ENCODE data around the gene PARK7. TPM values are rescaled to one million over a fixed set of nuclear protein-coding genes. Genes with fewer than 3 reads are reported as not detected.

The PARK7 gene
- total and polyA plus RNA-seq, 3 experiments from 2014 or later = 396 to 628 (median 583) TPM

DNA sequence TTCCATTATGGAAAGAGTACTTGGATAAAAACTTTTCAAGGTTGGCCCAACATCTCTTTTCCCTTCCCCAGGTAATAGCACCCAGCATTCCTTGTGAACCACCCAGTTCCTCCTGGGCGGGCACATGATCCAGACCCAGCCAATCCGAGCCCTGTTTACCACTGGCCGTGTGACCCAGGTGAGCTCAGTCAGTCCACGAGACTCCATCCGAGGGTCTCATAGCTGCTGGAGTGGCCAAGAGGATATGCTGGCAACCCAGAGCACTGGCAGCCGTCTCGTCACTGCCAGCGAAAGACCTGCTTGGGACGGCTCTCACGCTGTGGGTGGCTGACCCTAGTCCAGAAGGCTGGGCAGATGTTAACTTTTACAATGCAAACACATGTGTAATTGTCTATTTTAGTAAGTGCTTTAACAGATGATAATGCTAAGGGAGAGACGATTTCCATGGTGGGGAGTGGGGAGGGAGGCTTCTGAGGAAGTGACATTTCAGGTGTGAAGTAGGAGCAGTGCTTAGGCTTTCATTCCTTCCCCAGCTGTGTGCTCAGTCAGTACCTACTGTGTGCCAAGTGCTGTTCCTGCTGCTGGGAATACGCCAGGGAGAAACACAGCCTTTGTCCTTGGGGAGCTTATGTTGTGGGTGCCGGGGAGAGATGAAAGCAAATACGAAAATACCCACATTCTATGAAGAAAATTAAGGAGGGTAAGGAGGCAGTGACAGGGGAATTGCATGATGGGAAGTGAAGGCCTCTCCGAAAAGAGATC is 24.5 kb downstream of the PARK7 start:
- H3K27me3 Mint-ChIP-seq = peaks cover 0 to 2% of the 10 kb centered on the region in 2 donors
- no peak for DNase-seq
- CTCF ChIA-PET = no interaction called here
- H3K4me1 Mint-ChIP-seq = peaks cover 7 to 19% (median 11%) of the 10 kb centered on the region in 3 donors
- H3K4me3 Mint-ChIP-seq = no peak overlapping the region
- H3K9me3 Mint-ChIP-seq = peaks cover 0 to 2% (median 0%) of the 10 kb centered on the region in 5 donors
- Histone ChIP-seq H3K27ac (ENCODE audit: low read depth, low read length) (no peak overlapping the region), H3K4me3 (ENCODE audit: low read length) (no peak overlapping the region), H3K4me1 (ENCODE audit: insufficient read depth, low read length) (peaks cover 7% of the 10 kb centered on the region), H3K9me3 (ENCODE audit: low read length) (no peaks in the 10 kb centered on the region), H3K27me3 (ENCODE audit: insufficient read depth, low read length, poor library complexity, severe bottlenecking) (no peaks in the 10 kb centered on the region), H3K36me3 (ENCODE audit: insufficient read depth, low read length) (peaks cover 37% of the 10 kb centered on the region)
- POLR2A ChIA-PET = no interaction called here
- peaks cover 13 to 69% (median 16%) of the 10 kb centered on the region in 3 donors for H3K36me3 Mint-ChIP-seq
- H3K27ac Mint-ChIP-seq = peak overlapping the region in 2 of 8 donors; percentile 39 to 52

DNA sequence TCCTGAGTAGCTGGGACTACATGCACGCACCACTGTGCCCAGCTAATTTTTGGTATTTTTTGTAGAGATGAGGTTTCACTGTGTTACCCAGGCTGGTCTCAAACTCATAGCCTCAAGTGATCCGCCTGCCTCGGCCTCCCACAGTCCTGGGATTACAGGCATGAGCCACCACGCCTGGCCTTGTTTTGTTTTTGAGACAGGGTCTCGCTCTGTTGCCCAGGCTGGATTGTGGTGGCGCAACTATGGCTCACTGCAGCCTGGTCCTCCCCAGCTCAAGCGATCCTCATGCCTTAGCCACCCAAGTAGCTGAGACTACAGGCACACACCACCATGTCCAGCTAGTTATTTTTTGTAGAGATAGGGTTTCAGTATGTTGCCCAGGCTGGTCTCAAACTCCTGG is 26.0 kb downstream of the PARK7 start:
- peaks cover 37% of the 10 kb centered on the region for H3K36me3 ChIP-seq (ENCODE audit: insufficient read depth, low read length)
- no peak overlapping the region for H3K4me3 ChIP-seq (ENCODE audit: low read length)
- peaks cover 2% of the 10 kb centered on the region for H3K4me1 ChIP-seq (ENCODE audit: insufficient read depth, low read length)
- Mint-ChIP-seq H3K27me3 (peaks cover 0 to 2% of the 10 kb centered on the region in 2 donors), H3K9me3 (peaks cover 0 to 2% (median 0%) of the 10 kb centered on the region in 5 donors), H3K27ac (peak overlapping the region in 1 of 8 donors; percentile 36), H3K36me3 (peaks cover 12 to 64% (median 13%) of the 10 kb centered on the region in 3 donors), H3K4me3 (no peak overlapping the region), H3K4me1 (peaks cover 3 to 14% (median 6%) of the 10 kb centered on the region in 3 donors)
- POLR2A ChIA-PET = no interaction called here
- DNase-seq = no peak
- no peak overlapping the region for H3K27ac ChIP-seq (ENCODE audit: low read depth, low read length)
- no peaks in the 10 kb centered on the region for H3K9me3 ChIP-seq (ENCODE audit: low read length)
- CTCF ChIA-PET = no interaction called here
- H3K27me3 ChIP-seq (ENCODE audit: insufficient read depth, low read length, poor library complexity, severe bottlenecking) = no peaks in the 10 kb centered on the region

DNA sequence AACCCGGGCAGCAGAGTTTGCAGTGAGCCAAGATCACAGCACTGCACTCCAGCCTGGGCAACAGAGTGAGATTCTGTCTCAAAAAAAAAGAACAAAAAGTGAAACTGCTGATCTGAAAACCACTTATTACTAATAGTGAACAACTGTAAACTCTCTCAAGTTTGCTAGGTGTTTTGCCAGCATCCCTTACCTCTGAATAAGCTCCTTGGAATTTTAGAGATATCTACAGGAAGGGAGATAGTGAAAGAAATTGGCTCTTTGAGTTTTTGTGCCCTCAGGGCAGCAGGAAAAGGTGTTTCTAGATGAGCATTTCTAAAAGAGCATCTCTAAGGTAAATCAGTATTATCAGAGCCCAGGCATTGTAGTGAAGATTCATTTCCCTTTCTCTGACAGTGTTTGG is 27.1 kb downstream of the PARK7 start:
- Histone ChIP-seq H3K27me3 (ENCODE audit: insufficient read depth, low read length, poor library complexity, severe bottlenecking) (no peaks in the 10 kb centered on the region), H3K27ac (ENCODE audit: low read depth, low read length) (no peak overlapping the region), H3K36me3 (ENCODE audit: insufficient read depth, low read length) (peaks cover 30% of the 10 kb centered on the region), H3K4me1 (ENCODE audit: insufficient read depth, low read length) (no peaks in the 10 kb centered on the region), H3K4me3 (ENCODE audit: low read length) (no peak overlapping the region), H3K9me3 (ENCODE audit: low read length) (no peaks in the 10 kb centered on the region)
- H3K36me3 Mint-ChIP-seq = peaks cover 12 to 59% (median 13%) of the 10 kb centered on the region in 3 donors
- POLR2A ChIA-PET = no interaction called here
- CTCF ChIA-PET = no interaction called here
- H3K9me3 Mint-ChIP-seq = peaks cover 0 to 2% (median 0%) of the 10 kb centered on the region in 5 donors
- peaks cover 0 to 9% (median 0%) of the 10 kb centered on the region in 3 donors for H3K4me1 Mint-ChIP-seq
- no peak for DNase-seq
- H3K27me3 Mint-ChIP-seq = peaks cover 0 to 2% of the 10 kb centered on the region in 2 donors
- peak overlapping the region in 2 of 8 donors; percentile 72 for H3K27ac Mint-ChIP-seq
- no peak overlapping the region for H3K4me3 Mint-ChIP-seq

DNA sequence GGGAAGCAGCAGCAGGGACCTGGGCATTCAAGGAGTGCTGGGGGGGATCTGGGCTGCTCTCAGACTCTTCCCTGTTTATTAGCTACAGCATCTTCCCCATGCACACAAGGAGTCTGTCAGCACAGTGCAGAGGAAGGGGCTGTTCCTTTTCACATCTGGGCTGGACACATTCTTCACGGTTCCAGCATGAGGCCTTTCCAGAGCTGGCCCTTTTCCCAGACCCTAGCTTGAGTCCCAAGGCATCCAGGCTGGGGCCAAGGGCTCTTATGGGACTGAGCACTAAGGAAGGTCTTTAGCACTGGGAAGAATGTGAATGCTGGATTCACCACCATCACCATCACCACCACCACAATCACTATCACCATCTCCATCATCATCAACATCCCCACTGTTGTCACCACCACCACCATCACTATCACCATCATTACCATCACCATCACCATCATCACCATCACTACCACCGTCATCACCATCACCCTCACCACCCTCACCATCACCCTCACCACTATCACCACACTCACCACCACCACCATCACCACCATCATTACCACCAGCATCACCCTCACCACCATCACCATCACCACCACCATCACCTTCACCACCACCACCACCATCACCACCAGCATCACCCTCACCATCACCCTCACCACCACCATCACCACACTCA is 28.4 kb downstream of the PARK7 start:
- POLR2A ChIA-PET = no interaction called here
- peaks cover 17% of the 10 kb centered on the region for H3K36me3 ChIP-seq (ENCODE audit: insufficient read depth, low read length)
- H3K9me3 ChIP-seq (ENCODE audit: low read length) = no peaks in the 10 kb centered on the region
- peaks cover 0 to 9% (median 2%) of the 10 kb centered on the region in 3 donors for H3K4me1 Mint-ChIP-seq
- no peak overlapping the region for H3K27ac ChIP-seq (ENCODE audit: low read depth, low read length)
- H3K4me3 Mint-ChIP-seq = no peak overlapping the region
- peak overlapping the region in 6 of 8 donors; percentile 4 to 98 (median 82) for H3K27ac Mint-ChIP-seq
- no peak overlapping the region for H3K4me3 ChIP-seq (ENCODE audit: low read length)
- DNase-seq = no peak
- peaks cover 0 to 2% (median 0%) of the 10 kb centered on the region in 5 donors for H3K9me3 Mint-ChIP-seq
- H3K4me1 ChIP-seq (ENCODE audit: insufficient read depth, low read length) = no peaks in the 10 kb centered on the region
- CTCF ChIA-PET = no interaction called here
- H3K36me3 Mint-ChIP-seq = peaks cover 12 to 48% (median 13%) of the 10 kb centered on the region in 3 donors
- H3K27me3 Mint-ChIP-seq = no peaks in the 10 kb centered on the region
- H3K27me3 ChIP-seq (ENCODE audit: insufficient read depth, low read length, poor library complexity, severe bottlenecking) = no peaks in the 10 kb centered on the region

DNA sequence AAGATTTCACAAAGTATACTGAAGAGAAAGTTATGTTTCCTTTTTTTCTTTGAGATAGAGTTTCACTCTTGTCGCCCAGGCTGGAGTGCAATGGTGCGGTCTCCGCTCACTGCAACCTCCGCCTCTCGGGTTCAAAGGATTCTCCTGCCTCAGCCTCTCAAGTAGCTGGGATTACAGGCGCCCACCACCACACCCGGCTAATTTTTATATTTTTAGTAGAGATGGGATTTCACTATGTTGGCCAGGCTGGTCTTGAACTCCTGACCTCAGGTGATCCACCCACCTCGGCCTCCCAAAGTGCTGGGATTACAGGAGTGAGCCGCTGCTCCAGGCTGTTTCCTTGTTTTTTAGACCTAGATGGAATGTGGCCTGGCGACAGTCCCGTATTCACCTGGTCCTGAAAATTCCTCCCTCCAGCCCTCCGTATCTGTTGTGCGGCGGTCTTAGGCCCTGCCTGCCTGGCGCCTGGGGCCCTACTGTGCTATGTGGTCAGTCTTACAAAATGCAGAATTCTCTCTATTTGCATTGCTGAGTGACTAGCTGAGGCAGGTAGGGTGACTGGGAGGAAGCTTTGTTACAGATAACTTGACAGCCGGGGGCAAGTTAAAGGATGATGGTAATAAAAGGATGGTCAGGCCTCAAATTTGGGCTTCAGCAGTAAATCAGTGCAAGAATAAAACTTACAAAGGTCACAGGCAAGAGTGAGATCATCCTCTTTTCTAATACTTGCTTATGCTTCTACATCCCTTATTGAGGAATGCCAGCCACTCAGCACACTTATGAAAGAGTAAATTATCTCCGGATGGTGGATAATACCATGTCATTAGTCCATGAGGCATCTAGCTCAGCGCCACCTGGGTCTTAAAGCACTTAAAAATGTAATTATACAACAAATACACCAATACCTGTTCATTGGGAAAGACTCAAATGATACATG is 30.3 kb downstream of the PARK7 start:
- Mint-ChIP-seq H3K9me3 (peaks cover 0 to 2% (median 0%) of the 10 kb centered on the region in 5 donors), H3K36me3 (peaks cover 8 to 32% (median 8%) of the 10 kb centered on the region in 3 donors), H3K27ac (peak overlapping the region in 1 of 8 donors; percentile 64), H3K27me3 (no peaks in the 10 kb centered on the region), H3K4me3 (no peak overlapping the region), H3K4me1 (peaks cover 0 to 9% (median 2%) of the 10 kb centered on the region in 3 donors)
- no peaks in the 10 kb centered on the region for H3K4me1 ChIP-seq (ENCODE audit: insufficient read depth, low read length)
- H3K4me3 ChIP-seq (ENCODE audit: low read length) = no peak overlapping the region
- no peak overlapping the region for H3K27ac ChIP-seq (ENCODE audit: low read depth, low read length)
- no peaks in the 10 kb centered on the region for H3K27me3 ChIP-seq (ENCODE audit: insufficient read depth, low read length, poor library complexity, severe bottlenecking)
- no peaks in the 10 kb centered on the region for H3K9me3 ChIP-seq (ENCODE audit: low read length)
- H3K36me3 ChIP-seq (ENCODE audit: insufficient read depth, low read length) = no peaks in the 10 kb centered on the region
- CTCF ChIA-PET = interaction anchor here (1.0 kb wide), 1 partner anchor 9 kb away, joined by 3 read pairs; no protein-coding TSS in a partner anchor
- POLR2A ChIA-PET = interaction anchor here (0.7 kb wide), 1 partner anchor 287 kb away, joined by 8 read pairs; no protein-coding TSS in a partner anchor
- no peak for DNase-seq

DNA sequence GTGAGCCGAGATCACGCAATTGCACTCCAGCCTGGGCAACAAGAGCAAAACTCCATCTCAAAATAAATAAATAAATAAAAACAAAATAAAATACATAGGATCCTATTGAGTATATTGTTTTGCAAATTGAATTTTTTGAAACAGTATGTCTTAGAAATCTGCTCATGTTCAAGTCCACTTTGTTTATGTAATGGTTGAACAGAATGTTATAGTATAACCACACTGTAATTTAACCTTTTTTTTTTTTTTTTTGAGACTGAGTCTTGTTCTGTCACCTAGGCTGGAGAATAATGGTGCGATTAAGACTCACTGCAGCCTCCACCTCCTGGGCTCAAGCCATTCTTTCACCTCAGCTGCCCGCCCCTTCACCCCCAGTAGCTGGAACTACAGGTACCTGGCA is 31.4 kb downstream of the PARK7 start:
- H3K27me3 Mint-ChIP-seq = no peaks in the 10 kb centered on the region
- H3K4me1 Mint-ChIP-seq = peaks cover 0 to 9% (median 2%) of the 10 kb centered on the region in 3 donors
- Histone ChIP-seq H3K36me3 (ENCODE audit: insufficient read depth, low read length) (no peaks in the 10 kb centered on the region), H3K9me3 (ENCODE audit: low read length) (no peaks in the 10 kb centered on the region), H3K4me3 (ENCODE audit: low read length) (no peak overlapping the region), H3K4me1 (ENCODE audit: insufficient read depth, low read length) (no peaks in the 10 kb centered on the region), H3K27me3 (ENCODE audit: insufficient read depth, low read length, poor library complexity, severe bottlenecking) (no peaks in the 10 kb centered on the region), H3K27ac (ENCODE audit: low read depth, low read length) (no peak overlapping the region)
- no peak overlapping the region for H3K4me3 Mint-ChIP-seq
- peaks cover 8 to 26% (median 10%) of the 10 kb centered on the region in 3 donors for H3K36me3 Mint-ChIP-seq
- DNase-seq = no peak
- ChIA-PET CTCF (no interaction called here), POLR2A (no interaction called here)
- H3K27ac Mint-ChIP-seq = no peak overlapping the region
- peaks cover 0 to 2% (median 0%) of the 10 kb centered on the region in 5 donors for H3K9me3 Mint-ChIP-seq

DNA sequence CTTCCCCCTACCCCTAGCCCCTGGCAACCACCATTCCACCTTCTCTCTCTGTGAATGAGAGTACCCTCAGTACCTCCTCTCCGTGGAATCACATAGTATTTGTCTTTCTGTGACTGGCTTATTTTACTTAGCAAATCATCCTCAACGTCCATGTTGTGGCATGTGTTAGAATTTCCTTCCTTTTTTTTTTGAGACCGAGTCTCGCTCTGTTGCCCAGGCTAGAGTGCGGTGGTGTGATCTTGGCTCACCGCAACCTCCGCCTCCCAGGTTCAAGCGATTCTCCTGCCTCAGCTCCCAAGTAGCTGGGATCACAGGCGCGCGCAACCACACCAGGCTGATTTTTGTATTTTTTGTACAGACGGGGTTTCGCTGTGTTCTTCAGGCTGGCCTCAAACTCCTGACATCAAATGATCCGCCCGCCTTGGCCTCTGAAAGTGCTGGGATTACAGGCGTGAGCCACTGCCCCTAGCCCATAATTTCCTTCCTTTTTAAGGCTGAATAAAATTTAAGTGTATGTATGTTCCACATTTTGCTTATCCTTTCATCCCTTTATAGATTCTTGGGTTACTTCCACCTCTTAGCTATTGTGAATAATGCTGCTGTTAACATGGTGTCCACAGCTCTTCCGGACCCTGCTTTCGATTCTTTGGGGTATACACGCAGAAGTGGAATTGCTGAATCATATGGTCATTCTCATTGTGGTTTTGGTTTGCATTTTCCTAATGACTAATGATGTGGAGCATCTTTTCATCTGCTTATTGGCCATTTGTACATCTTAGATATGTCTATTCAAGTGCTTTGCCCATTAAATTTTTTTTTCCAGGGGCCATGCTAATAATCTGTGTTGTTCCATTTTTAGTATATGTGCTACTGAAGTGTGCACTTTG is 32.3 kb downstream of the PARK7 start:
- Mint-ChIP-seq H3K36me3 (peaks cover 8 to 20% (median 11%) of the 10 kb centered on the region in 3 donors), H3K27ac (peak overlapping the region in 2 of 8 donors; percentile 9 to 40), H3K4me1 (peaks cover 0 to 9% (median 2%) of the 10 kb centered on the region in 3 donors), H3K4me3 (no peak overlapping the region), H3K27me3 (no peaks in the 10 kb centered on the region), H3K9me3 (peaks cover 0 to 2% (median 0%) of the 10 kb centered on the region in 5 donors)
- Histone ChIP-seq H3K9me3 (ENCODE audit: low read length) (no peaks in the 10 kb centered on the region), H3K27ac (ENCODE audit: low read depth, low read length) (no peak overlapping the region), H3K4me3 (ENCODE audit: low read length) (no peak overlapping the region), H3K4me1 (ENCODE audit: insufficient read depth, low read length) (no peaks in the 10 kb centered on the region), H3K36me3 (ENCODE audit: insufficient read depth, low read length) (no peaks in the 10 kb centered on the region), H3K27me3 (ENCODE audit: insufficient read depth, low read length, poor library complexity, severe bottlenecking) (no peaks in the 10 kb centered on the region)
- ChIA-PET POLR2A (no interaction called here), CTCF (no interaction called here)
- DNase-seq = no peak
